Measurements from ENCODE around the gene PLCB1.
"Not testable (repeated sequence)": the region's sequence is repeated elsewhere in the genome, so short reads cannot be mapped to it uniquely, and the experiment has no call there.

The PLCB1 gene

DNA sequence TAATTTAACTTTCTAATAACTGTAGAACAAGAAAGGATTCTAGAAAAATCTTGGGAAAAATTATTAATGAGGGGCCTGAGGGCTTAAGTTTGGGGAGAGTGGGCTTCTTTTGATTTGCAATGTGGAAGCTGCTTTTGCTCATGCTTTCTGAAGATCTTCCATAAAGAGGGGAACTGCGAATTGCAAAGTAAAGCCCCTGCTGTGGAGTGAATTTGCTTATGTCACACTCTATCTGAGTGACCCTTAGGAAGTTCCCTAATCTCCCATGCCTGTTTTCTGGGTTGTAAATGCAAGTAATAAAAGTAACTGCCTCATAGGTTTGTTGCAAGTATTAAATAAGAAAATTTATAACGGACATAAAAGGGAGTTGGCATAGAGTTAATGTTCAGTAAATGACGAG, 301.2 kb downstream of the PLCB1 start:
- DNase-seq (ENCODE audit: low spot score) (no peak), FAIRE-seq (no peak)

DNA sequence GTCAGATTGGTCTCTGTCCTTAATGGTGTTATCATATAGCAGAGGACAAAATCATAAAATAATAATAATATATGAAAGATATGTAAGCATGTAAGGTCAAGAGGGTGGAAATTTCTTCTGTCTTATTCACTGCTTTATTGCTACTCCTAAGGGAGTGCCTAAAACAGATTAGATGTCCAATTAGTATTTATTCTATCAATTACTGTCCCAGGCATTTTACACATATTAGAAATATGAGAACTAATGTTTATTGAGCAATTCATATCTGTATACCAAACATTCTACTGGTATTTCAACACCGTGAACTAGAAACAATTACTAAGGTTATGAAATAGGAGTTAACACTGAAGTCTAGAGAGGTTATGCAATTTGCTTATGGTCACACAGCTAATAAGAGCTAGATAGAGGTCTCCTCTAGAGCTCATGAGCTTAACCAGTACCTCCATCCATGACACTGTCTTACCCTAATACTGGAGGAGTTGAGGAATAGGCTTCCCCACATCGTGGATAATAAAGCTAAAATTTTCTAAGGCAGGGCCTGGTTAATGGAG, 302.3 kb downstream of the PLCB1 start:
- DNase-seq (ENCODE audit: low spot score) (no peak), FAIRE-seq (no peak)

DNA sequence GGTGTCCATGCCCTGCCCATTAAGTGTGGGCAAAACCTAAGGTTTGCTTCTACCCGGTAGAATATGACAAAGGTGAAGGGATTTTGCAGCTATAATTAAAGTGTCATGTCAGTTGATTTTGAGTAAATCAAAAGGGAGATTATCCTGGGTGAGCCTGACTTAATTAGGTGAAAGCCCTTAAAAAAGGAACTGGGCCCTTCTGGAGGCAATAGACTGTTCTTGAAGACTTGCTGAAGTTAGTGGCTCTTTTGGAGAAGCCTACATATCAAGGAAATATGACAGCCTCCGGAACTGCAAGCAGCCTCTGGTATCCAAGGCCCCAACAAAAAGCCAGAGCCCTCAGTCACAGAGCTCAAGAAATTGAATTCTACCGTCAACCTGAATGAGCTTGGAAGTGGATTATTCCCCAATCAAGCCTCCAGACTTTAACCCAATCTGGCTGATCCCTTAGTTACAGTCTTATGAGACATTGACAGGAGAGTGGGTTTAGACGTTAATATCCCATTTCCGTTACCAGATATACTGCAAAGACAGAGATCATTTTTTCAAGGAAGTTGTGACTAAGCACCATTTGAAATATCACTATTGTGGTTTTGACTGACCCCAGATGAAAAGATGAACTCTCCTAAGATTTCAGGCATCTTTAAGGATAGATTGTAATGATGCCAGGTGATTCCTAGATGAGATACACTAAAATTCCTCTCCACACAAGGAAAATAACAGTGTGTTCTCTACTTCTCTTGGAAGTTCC, 303.4 kb downstream of the PLCB1 start:
- no peak for DNase-seq (ENCODE audit: low spot score)
- no peak for FAIRE-seq

DNA sequence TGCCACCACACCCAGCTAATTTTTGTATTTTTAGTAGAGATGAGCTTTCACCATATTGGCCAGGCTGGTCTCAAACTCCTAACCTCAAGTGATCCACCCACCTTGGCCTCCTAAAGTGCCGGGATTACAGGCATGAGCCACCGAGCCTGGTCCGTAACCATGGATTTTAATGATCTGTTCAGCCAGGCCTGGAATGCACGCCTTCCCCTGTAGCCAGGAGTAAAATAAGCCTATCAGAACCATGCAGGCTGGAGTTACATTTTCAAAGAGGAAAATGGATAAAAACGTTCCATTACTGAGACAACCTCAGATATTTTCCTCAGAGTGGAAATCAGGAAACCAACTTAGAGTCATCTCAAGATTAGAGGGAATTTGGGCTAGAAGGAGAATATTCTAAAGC, 304.9 kb downstream of the PLCB1 start:
- not testable (repeated sequence) for FAIRE-seq; DNase-seq (ENCODE audit: low spot score)

DNA sequence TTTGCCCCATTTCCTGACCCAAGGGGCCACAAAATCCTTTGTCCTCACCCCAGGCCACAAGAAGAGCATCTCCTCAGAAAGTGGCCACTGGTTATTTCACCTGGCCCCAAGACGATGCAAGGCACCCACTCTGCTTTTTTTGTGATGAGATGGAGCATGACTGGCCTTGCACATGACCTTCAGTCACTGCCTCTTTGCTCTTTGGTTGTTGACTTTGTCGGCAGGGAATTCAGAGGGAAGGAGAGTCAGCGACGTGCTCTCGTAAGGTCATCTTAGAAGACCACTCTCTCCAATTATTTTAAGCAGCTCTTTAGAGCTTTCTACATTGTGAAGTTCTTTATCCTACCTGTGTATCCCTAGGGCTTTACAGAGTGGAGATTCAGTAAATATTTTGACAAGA, 306.7 kb downstream of the PLCB1 start:
- FAIRE-seq (no peak), DNase-seq (ENCODE audit: low spot score) (no peak)

DNA sequence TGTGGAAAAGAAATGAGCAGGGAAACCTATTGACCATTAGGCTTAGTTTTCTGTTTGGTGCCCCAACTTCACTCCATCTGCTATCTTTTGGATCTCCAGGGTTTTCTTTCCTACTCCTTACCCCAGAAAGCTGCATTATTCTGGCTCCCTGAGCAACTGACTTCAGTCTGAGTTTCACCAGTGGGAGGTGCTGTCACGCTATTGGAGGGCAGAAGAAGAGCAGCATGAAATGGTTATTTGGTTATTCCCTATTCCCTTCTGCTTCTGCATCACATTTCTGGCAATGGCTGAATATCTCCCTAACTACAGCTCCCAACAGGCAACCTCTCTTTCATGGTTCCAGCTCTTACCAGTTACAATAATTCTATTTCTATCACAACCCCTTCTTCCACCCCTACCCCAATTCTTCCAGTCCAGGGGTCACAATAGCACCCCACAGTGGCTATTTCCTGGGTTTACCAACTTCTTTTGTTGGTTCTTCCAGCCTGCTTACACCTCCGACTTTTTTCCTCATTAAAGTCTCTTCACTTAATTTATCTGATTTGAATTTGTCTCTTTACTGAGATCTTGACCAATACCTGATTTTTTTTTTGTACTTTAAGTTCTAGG, 311.5 kb downstream of the PLCB1 start:
- no peak for DNase-seq (ENCODE audit: low spot score)
- no peak for FAIRE-seq

DNA sequence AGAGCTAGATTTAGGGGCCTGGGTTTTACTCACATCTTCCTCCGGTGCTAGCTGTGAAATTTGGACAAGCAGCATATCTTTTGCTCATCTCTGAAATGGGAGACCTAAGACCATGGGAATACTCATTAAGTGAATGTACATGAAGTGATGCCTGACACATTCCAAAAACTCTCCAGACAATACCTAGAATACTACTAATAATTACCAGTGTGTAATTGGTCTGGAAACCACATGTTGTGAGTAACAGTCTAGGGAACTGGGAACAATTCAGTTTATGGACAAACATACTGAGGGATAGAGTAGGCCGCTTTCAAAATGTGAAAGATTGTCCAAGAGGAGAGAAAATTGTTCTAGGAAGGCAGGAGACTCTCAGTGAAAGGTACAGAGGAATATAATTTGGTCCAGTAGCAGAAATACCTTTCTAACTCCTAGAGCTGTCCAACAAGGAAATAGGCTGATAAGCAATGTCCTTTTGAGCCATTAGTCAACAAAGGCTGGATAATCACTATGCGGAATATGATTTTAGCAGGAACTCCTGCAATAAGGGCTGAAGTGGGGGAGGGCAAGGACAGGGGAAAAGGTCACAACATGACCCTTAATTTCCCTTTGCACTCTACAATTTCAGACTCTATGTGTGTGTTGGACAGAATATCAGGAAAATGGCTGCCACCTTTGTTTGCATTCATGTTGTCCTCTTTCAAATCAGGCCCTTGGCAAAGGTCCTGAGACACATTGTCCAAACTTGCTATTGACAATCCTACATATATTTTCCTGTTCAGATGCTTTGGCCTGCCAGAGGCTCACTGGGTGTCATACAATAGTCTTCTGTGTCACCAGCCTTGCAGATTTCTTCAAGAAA, 315.4 kb downstream of the PLCB1 start:
- DNase-seq (ENCODE audit: low spot score) (no peak), FAIRE-seq (no peak)

DNA sequence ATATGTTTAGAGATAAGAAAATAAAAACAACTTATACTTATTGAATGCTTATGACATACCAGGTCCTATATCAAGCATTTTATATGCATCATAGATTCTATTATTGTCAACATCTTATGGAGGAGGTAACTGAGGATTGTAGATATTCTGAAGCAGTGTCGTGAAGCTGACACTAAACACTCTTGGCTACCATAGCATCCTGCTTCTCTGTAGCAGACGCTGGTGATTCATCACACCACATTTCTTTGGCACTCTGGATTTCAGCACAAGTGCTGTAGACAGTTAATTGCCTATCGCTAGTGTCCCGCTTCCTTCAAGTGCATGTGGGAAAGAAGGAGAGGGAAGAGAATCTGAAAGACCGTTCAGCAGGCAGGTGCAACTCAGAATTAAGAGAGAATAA, 317.1 kb downstream of the PLCB1 start:
- no peak for FAIRE-seq
- DNase-seq (ENCODE audit: low spot score) = no peak

DNA sequence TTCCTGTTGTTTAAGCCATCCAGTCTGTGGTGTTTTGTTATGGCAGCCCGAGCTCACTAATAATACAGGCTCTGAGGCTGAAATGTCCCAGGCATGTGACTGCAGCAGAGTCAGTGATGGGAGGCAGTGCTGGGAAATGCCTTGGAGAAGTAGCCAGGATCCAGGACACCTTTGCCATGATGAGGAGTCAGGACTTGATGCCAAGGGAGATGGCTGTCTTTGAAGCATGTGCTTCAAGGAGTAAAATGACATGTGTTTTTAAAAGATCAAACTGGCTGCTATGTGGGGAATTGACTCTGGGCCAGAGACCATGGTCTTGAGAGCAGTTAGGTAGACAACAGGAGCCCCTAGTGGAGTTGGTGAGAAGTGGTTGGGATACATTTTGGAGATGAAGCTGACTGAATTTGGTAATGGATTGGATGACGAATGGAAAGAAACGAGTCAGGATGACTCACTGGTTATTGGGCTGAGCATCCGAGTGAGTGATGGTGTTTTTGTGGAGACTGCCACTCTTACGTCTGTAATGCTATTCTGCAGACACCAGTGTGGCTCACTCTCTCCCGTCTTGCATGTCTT, 322.2 kb downstream of the PLCB1 start:
- DNase-seq (ENCODE audit: low spot score) (peak; percentile 62), FAIRE-seq (no peak)

DNA sequence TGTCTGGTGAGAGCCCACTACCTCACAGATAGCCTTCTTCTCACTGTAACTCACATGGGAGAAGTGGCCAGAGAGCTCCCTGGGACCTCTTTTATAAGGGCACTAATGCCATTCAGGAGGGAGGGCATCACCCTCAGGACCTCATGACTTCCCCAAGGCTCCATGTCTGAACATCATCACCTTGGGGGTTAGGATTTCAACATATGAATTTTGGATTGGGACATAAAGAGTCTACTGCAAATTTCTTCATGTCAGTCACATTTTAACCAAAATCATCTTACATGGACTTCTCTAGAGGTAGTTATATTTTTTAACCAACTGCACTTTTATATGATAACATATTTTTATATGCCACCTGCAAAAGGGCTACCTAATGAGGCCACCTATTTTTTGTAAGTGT, 324.7 kb downstream of the PLCB1 start:
- FAIRE-seq (no peak), DNase-seq (ENCODE audit: low spot score) (no peak)

DNA sequence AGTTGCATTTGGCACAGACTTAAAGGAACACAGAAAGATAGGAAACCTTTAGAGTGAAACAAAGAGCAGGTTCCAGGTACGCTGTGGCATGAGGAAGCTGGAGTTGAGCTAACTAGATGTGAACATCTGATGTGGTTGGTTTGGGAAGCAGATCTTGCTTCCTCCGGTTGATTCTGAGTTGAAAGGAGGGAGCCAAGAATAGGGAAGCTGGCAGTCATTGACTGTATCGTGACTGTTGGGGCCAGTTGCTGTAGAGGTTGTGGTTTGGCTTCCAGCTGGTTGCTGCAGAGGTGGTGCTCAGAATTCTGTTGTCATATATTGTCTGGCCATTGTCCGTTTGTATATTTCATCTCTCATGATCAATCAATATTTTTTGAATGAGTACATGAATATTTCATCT, 325.9 kb downstream of the PLCB1 start:
- no peak for DNase-seq (ENCODE audit: low spot score)
- FAIRE-seq = no peak

DNA sequence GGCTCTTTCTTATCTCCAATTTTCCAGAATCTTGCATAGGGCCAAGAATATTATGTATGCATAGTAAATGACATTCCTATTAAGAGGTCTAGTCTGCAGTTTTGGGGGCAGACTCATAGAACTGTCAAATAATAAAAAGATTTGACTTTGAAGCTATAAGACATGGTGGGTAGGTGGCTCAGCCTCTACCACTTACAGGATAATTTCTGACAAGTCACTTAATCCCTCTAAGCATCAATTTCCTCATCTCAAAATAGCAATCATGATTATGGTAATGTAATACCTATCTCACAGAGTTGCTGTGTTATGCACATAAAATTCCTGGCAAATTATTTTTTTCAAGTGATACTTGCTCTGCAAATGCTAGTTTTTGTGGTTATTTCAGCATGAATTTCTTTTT, 329.1 kb downstream of the PLCB1 start:
- no peak for FAIRE-seq
- no peak for DNase-seq (ENCODE audit: low spot score)

DNA sequence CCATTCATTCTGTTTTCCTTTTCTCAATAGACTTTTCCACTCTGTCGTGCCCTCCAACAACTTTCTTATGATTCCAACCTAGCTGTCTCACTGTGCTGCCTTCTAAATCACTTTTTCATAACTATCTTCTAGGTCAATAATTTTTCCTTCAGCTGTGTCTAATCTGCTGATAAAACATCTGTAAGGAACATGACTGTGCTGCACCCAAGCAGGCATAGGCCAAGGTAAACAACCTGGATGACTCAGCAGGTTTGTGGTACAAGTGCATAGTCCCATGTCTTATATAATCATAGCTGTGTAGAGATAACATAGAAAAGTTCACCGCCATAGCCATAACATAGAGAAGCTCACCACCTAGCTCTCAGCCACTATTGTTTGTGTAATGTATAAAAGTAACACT, 332.3 kb downstream of the PLCB1 start:
- DNase-seq (ENCODE audit: low spot score) (no peak), FAIRE-seq (no peak)

DNA sequence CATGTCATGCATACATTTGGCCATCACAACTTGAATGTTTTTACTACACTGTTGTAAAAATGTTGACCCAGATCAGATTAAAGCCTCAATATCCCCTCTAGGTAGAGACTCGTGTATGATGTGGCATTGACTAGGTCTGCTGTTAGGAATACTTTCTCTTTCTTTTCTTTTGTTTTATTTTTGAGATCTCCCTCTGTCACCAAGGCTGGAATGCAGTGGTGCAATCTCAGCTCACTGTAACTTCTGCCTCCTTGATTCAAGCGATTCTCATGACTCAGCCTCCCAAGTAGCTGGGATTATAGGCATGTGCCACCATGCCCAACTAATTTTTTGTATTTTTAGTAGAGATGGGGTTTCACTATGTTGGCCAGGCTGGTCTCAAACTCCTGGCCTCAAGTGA, 334.7 kb downstream of the PLCB1 start:
- FAIRE-seq; DNase-seq (ENCODE audit: low spot score): not testable (repeated sequence)

DNA sequence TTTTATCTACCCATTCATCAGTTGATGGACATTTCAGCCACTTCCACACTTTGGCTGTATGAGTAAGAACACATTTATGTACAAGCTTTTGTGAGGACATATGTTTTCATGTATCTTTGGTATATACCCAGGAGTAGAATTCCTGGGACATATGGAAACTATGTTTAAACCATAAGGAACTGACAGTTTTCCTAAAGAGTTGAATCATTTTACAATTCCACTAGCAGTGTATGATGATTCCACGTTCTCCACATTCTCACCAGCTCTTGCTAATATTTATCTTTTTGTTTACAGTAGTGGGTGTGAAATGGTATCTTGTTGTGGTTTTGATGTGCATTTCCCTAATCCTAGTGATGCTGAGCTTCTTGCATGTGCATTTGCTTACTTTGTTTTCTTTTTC, 338.1 kb downstream of the PLCB1 start:
- FAIRE-seq = no peak
- DNase-seq (ENCODE audit: low spot score) = no peak

DNA sequence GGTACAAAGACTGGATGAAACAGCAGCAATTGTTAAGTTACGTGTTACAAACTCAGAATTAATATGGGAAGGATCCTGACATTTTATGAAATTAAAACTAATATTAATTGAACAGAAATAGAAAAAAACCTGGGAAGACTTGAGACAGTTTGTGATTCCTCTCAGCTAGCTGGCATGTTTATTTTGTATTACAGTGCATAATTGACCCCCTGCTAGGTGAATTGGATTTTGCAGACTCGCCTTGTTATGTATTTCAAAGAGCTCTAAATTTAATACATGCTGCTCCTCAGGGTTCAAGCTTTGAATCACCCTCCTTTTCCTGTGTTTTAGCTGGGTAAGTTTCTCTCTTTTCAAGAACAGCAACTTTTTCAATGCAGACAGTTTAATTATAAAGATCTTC, 339.4 kb downstream of the PLCB1 start:
- FAIRE-seq (no peak), DNase-seq (ENCODE audit: low spot score) (no peak)

DNA sequence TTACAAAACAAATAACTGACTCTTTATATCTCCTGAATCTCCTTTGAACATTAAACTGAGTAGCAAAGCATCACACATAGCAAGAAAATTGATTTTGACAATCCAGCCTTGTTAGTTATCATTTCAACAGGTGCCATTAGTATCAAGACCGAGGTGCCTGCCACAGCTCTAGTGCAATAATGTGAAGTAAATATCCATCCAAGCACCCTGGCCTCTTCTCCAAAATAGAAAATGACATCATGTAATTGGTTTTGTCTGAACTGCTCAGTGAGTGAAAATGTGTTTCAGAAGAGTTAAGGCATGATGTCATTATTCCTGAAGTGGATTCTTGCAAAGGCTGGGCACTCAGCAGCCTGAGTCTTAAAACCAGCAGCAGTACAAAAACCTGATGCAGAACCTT, 341.4 kb downstream of the PLCB1 start:
- DNase-seq (ENCODE audit: low spot score) (no peak), FAIRE-seq (no peak)

DNA sequence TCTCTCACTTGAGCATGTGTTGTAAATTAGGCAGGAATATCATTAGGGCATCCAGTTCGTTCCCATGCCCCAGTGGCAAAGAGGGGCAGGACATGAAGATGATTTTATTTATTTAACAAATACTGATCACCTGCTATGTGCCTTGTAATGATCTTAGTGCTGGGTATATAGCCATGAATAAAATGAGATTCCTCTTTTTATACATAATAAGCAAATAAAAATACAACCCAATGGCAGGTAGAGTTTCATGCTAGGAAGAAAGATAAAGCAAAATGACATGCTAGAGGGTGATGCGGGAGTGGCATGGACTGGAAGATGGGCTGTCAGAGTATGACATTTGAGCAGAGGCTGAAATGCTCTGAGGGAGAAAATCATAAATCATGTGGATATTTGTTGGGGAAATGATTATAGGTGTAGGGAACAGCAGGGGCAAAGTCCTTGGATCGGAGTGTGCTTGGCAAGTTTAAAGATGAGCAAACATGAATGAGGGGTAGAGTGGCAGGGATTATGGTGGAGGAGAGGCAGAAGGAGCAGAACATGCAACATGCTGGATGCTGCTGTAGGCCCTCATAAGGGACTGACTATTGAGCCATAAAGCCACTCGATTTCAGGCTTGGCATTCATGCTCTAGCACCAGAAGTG, 342.1 kb downstream of the PLCB1 start:
- FAIRE-seq = no peak
- no peak for DNase-seq (ENCODE audit: low spot score)

DNA sequence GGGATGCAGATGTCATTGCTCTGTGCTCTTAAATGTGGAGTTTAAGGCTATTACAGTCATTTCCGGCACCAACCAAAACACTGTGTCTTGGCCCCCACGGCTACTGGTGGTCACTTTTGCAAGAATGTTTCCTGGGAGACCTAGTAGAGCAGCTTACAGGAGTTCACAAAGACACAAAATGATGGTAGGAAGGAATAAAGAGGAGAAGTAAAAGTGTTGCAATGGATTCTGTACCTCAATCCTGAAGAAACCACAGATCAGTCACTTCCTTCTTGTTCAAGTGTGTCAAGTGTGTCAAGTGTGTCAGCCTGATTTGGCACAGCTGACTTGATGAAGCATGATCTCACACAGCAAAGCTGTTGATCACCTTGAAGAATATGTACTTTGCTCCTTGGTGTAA, 344.0 kb downstream of the PLCB1 start:
- DNase-seq (ENCODE audit: low spot score) (no peak), FAIRE-seq (no peak)

DNA sequence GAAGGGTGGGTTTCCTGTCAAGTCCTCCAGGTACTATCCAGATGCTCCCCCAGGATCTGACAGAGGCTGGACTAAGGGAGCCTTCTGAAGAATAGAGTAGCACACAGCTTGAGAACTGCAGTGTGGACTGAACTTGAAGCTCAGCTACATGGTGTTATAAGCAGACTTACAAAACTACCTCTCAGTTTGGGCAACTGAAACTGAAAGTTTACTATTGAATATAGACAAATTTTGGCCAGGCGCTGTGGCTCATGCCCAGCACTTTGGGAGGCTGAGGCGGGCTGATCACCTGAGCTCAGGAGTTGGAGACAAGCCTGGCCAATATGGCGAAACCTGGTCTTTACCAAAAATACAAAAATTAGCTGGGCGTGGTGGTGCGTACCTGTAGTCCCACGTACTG, 348.5 kb downstream of the PLCB1 start:
- no peak for DNase-seq (ENCODE audit: low spot score)
- no peak for FAIRE-seq

DNA sequence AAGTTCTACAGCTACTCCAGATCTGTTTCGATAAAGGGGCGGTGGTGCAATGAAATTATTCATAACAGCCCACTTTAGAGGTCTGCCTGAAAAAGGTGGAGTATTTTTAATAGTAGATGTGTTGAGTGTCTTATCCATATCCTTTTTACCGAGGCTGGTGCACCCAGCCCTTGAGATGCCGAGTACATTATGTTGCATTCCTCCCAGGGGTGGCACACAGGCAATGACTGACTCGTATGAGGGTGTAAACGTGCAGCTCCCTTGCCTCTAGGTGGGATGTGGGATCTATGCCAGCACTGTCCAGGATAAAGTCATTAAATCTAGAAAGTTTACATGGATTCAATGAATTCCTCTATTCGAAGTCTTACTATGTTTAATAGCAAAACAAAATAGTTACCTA, 355.6 kb downstream of the PLCB1 start:
- DNase-seq (ENCODE audit: low spot score) = no peak
- no peak for FAIRE-seq

All from urothelium cell line (cell line).